NCI-H446 treated with DMSO at 0.1 percent for 48 hours (cell line): ENCODE data around the gene SORCS2.

Source experiments
- DNase-seq: peaks from one replicate; lab custom pipeline; 2025; lab: John Stamatoyannopoulos, UW

SORCS2 gene

GRCh38 chr4:7530932-7531639 is 338.7 kb downstream of the SORCS2 start:
- no peak for DNase-seq

GRCh38 chr4:7531640-7531994 is 339.3 kb downstream of the SORCS2 start:
- no peak for DNase-seq

- DNase-seq, result no peak
Measured at GRCh38 chr4:7532043-7532442, 339.7 kb downstream of the SORCS2 start.

- DNase-seq, result no peak
Measured at GRCh38 chr4:7533267-7533666, 340.9 kb downstream of the SORCS2 start.

GRCh38 chr4:7535094-7535493 is 342.8 kb downstream of the SORCS2 start:
- DNase-seq, result no peak

GRCh38 chr4:7535619-7536018 is 343.3 kb downstream of the SORCS2 start:
- DNase-seq, result no peak

- no peak for DNase-seq
Measured at GRCh38 chr4:7536876-7537275, 344.5 kb downstream of the SORCS2 start.

GRCh38 chr4:7537853-7538400 is 345.6 kb downstream of the SORCS2 start:
- DNase-seq, result no peak

GRCh38 chr4:7538518-7538917 is 346.2 kb downstream of the SORCS2 start:
- DNase-seq, result no peak

- no peak for DNase-seq
Measured at GRCh38 chr4:7539186-7539585, 346.8 kb downstream of the SORCS2 start.

- no peak for DNase-seq
Measured at GRCh38 chr4:7539659-7540058, 347.3 kb downstream of the SORCS2 start.

- DNase-seq, result no peak
Measured at GRCh38 chr4:7540206-7540605, 347.9 kb downstream of the SORCS2 start.

- DNase-seq, result no peak
Measured at GRCh38 chr4:7540654-7541413, 348.5 kb downstream of the SORCS2 start.

- no peak for DNase-seq
Measured at GRCh38 chr4:7541414-7541810, 349.1 kb downstream of the SORCS2 start.

- no peak for DNase-seq
Measured at GRCh38 chr4:7542781-7543180, 350.4 kb downstream of the SORCS2 start.

- no peak for DNase-seq
Measured at GRCh38 chr4:7546152-7546808, 353.9 kb downstream of the SORCS2 start.

- DNase-seq, result no peak
Measured at GRCh38 chr4:7546809-7547367, 354.6 kb downstream of the SORCS2 start.

GRCh38 chr4:7547368-7548040 is 355.2 kb downstream of the SORCS2 start:
- DNase-seq, result no peak

- DNase-seq, result no peak
Measured at GRCh38 chr4:7549866-7550265, 357.5 kb downstream of the SORCS2 start.

GRCh38 chr4:7552466-7552865 is 360.1 kb downstream of the SORCS2 start:
- DNase-seq, result no peak

- DNase-seq, result no peak
Measured at GRCh38 chr4:7553280-7553679, 360.9 kb downstream of the SORCS2 start.

GRCh38 chr4:7554905-7555304 is 362.6 kb downstream of the SORCS2 start:
- no peak for DNase-seq
